CD14-positive monocyte (primary cell): Measurements from ENCODE around the gene ATP8B2. TPM values are rescaled to one million over a fixed set of nuclear protein-coding genes. Genes with fewer than 3 reads are reported as not detected.

Source experiments
- DNase-seq, 3 donors: peaks; one replicate each; pipeline ENCODE4 v3.0.0-alpha.2; 2011 to 2022
- H2AFZ ChIP-seq: 2 replicates; pipeline ENCODE4 v1.6.0; 2012; ENCODE audit warnings: mild to moderate bottlenecking, low read depth, low read length, inconsistent platforms; ENCODE audit not compliant: insufficient read depth, poor library complexity, severe bottlenecking
- H3K27ac ChIP-seq, 2 donors: 1 replicate in 1 of 2; 2 replicates in 1 of 2; pipeline ENCODE4 v1.5.1; 2012 to 2013; ENCODE audit warnings: low read length in 2 of 2, control low read depth in 1 of 2, inconsistent platforms in 1 of 2, low read depth in 1 of 2, mild to moderate bottlenecking in 1 of 2
- H3K27me3 ChIP-seq, 2 donors: one replicate each; pipeline versions ENCODE4 v1.6.0 to v1.6.1; 2011 to 2013; ENCODE audit warnings: low read length in 2 of 2; ENCODE audit not compliant: control insufficient read depth in 2 of 2, insufficient read depth in 2 of 2
- H3K36me3 ChIP-seq, 2 donors: replicated peaks in 1 of 2; 1 replicate in 1 of 2; 2 replicates in 1 of 2; pipeline versions ENCODE4 v1.5.1 to v1.6.1; 2012 to 2013; ENCODE audit warnings: low read length in 2 of 2, control low read depth in 1 of 2, inconsistent platforms in 1 of 2, mild to moderate bottlenecking in 1 of 2; ENCODE audit not compliant: insufficient read depth in 2 of 2, control insufficient read depth in 1 of 2
- H3K4me1 ChIP-seq, 2 donors: 1 replicate in 1 of 2; 2 replicates in 1 of 2; pipeline versions ENCODE4 v1.5.1 to v1.6.1; 2012 to 2013; ENCODE audit warnings: low read length in 2 of 2, control low read depth in 1 of 2, inconsistent platforms in 1 of 2, mild to moderate bottlenecking in 1 of 2, moderate library complexity in 1 of 2; ENCODE audit not compliant: insufficient read depth in 2 of 2, control insufficient read depth in 1 of 2
- H3K4me2 ChIP-seq: replicated peaks from 2 replicates; pipeline ENCODE3; 2012; ENCODE audit warnings: low read length, moderate library complexity, mild to moderate bottlenecking; ENCODE audit not compliant: poor library complexity, severe bottlenecking; ENCODE audit errors: extremely low read depth
- H3K4me3 ChIP-seq, 3 experiments: fragments of 200-600 bp in 1 of 3; sonication (generic) in 1 of 3; replicated peaks in 1 of 3; 1 replicate in 2 of 3; 2 replicates in 1 of 3; pipeline ENCODE4 v1.5.1; 2011 to 2013; ENCODE audit warnings: low read length in 3 of 3, mild to moderate bottlenecking in 3 of 3, control low read depth in 2 of 3, low read depth in 2 of 3, inconsistent platforms in 1 of 3, moderate library complexity in 1 of 3
- H3K79me2 ChIP-seq: 2 replicates; pipeline ENCODE4 v1.6.0; 2012; ENCODE audit warnings: mild to moderate bottlenecking, control low read depth, inconsistent platforms, low read length, moderate library complexity; ENCODE audit not compliant: insufficient read depth
- H3K9ac ChIP-seq: 2 replicates; pipeline ENCODE4 v1.6.0; 2017; ENCODE audit warnings: low read length, mild to moderate bottlenecking; ENCODE audit not compliant: insufficient read depth, poor library complexity, severe bottlenecking
- H3K9me3 ChIP-seq, 2 donors: replicated peaks in 1 of 2; 1 replicate in 1 of 2; 2 replicates in 1 of 2; pipeline versions ENCODE4 v1.5.1 to v1.6.1; 2012 to 2013; ENCODE audit warnings: low read length in 2 of 2, control low read depth in 1 of 2; ENCODE audit not compliant: control insufficient read depth in 1 of 2, insufficient read depth in 1 of 2
- H4K20me1 ChIP-seq: 2 replicates; pipeline ENCODE4 v1.6.0; 2012; ENCODE audit warnings: mild to moderate bottlenecking, low read length, control low read depth, moderate library complexity; ENCODE audit not compliant: insufficient read depth
- H3K27ac Mint-ChIP-seq, 7 donors: one replicate each; pipeline ENCODE4 v1.8.0; 2020; ENCODE audit warnings: mild to moderate bottlenecking in 7 of 7, mixed read lengths in 7 of 7, moderate library complexity in 6 of 7, inconsistent platforms in 2 of 7
- H3K27me3 Mint-ChIP-seq, 3 donors: one replicate each; pipeline ENCODE4 v1.8.0; 2021 to 2022; ENCODE audit warnings: low read depth in 3 of 3, mild to moderate bottlenecking in 3 of 3, mixed read lengths in 3 of 3, moderate library complexity in 3 of 3, inconsistent platforms in 1 of 3
- H3K36me3 Mint-ChIP-seq, 2 donors: one replicate each; pipeline ENCODE4 v1.8.0; 2020; ENCODE audit warnings: mixed read lengths in 2 of 2, inconsistent platforms in 1 of 2, mild to moderate bottlenecking in 1 of 2
- H3K4me1 Mint-ChIP-seq: one replicate; pipeline ENCODE4 v1.8.0; 2020; ENCODE audit warnings: mild to moderate bottlenecking, mixed read lengths
- H3K4me3 Mint-ChIP-seq, 2 donors: one replicate each; pipeline ENCODE4 v1.8.0; 2020; ENCODE audit warnings: mild to moderate bottlenecking in 2 of 2, mixed read lengths in 2 of 2, moderate library complexity in 1 of 2
- H3K9me3 Mint-ChIP-seq, 7 donors: one replicate each; pipeline ENCODE4 v1.8.0; 2020 to 2022; ENCODE audit warnings: mixed read lengths in 7 of 7, mild to moderate bottlenecking in 6 of 7, moderate library complexity in 6 of 7, inconsistent platforms in 2 of 7
- WGBS: methylation state at CpG from one replicate; pipeline ENCODE4 v1.1.5; 2013; ENCODE audit warnings: missing lambda C conversion rate; ENCODE audit not compliant: insufficient coverage; 5-methylcytosine and 5-hydroxymethylcytosine counted together
- intact Hi-C, 2 donors: fragments of 100-400 bp; cut with micrococcal nuclease; formaldehyde crosslinking; loops; one replicate each; pipeline versions ENCODE4 v1.15.0 to v1.15.1; 2023
- polyA plus RNA-seq, 3 donors: library from polyadenylated mRNA; depleted of rRNA in 1 of 3; unstranded in 2 of 3; stranded (reverse) in 1 of 3; fragments of 300-500 nt in 2 of 3; fragments of >200 nt in 1 of 3; fragmentation: Illumina TruSeq in 2 of 3; gene quantifications; 1 replicate in 2 of 3; 2 replicates in 1 of 3; pipeline ENCODE4 v1.2.3, GENCODE V29; 2012 to 2021
- TF ChIP-seq, protein P1 (sequence below): fragments of 200-600 bp; IDR thresholded peaks from one replicate; pipeline ENCODE4 v1.8.0; 2022; ENCODE audit warnings: antibody characterized with exemption, mild to moderate bottlenecking

The ATP8B2 gene
- polyA plus RNA-seq, 3 donors, result 0.46 to 2.2 (median 0.98) TPM

DNA sequence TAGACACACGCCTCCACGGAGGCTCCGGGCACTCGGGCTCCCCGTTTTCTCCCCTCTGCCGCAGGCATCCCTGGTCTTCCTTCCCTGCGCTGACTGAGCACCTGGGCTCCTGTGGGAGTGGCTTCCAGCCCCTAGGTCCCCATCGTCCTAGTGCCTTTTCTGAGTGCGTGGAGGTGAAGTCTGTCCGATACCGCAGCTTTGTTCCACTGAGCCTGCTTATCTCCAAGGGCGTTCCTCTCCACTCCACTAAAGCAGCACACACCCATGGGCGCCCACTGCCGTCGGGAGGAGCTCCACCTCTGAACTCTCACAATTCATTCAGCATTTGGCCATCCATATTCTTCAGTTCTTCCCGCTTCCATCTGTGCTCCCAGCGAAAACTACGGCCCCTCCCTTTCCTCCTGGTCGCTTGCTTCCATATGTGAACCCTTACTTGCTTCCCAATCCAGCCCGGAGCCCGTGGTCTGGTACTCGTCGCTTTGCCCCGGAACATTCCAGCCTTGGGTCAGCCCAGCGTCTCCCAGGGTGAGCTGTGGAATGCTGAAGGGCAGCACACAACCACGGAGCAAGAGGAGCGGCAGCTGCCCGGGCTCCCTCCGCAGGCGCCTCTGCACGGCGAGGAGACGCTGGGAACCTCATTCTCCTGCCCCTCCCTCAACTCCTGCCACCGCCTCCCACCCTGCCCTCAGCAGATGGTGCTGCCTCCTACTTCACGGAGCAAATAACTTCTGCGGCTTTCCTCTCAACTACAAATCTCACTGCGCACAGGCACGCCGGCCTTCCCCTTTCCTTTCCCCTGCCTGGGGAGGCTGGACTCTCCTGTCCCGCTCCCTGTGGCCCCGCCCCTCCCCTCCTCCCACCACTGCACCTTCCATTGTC lies 27.5 kb downstream of the ATP8B2 start:
- H3K79me2 ChIP-seq, result no peaks in the 10 kb centered on the region
- H3K4me3 ChIP-seq, result peak overlapping the region; percentile 11 to 79 (median 50)
- peaks cover 0 to 4% of the 10 kb centered on the region in 2 donors for H3K27me3 ChIP-seq
- peak overlapping the region; percentile 49 for H3K9ac ChIP-seq
- Mint-ChIP-seq H3K4me1 (peaks cover 43% of the 10 kb centered on the region), H3K36me3 (peaks cover 0 to 6% of the 10 kb centered on the region in 2 donors), H3K27me3 (peaks cover 10 to 31% (median 19%) of the 10 kb centered on the region in 3 donors), H3K27ac (peak overlapping the region; percentile 51 to 91 (median 88)), H3K4me3 (peak overlapping the region; percentile 89 to 93), H3K9me3 (peaks cover 0 to 2% (median 0%) of the 10 kb centered on the region in 7 donors)
- DNase-seq, result peak in 2 of 3 donors; percentile 35 to 52
- H3K9me3 ChIP-seq, result no peaks in the 10 kb centered on the region
- peaks cover 42 to 49% of the 10 kb centered on the region in 2 donors for H3K4me1 ChIP-seq
- peak overlapping the region; percentile 81 for H2AFZ ChIP-seq
- intact Hi-C loops, result no loop called here
- TF ChIP-seq, protein P1, sequence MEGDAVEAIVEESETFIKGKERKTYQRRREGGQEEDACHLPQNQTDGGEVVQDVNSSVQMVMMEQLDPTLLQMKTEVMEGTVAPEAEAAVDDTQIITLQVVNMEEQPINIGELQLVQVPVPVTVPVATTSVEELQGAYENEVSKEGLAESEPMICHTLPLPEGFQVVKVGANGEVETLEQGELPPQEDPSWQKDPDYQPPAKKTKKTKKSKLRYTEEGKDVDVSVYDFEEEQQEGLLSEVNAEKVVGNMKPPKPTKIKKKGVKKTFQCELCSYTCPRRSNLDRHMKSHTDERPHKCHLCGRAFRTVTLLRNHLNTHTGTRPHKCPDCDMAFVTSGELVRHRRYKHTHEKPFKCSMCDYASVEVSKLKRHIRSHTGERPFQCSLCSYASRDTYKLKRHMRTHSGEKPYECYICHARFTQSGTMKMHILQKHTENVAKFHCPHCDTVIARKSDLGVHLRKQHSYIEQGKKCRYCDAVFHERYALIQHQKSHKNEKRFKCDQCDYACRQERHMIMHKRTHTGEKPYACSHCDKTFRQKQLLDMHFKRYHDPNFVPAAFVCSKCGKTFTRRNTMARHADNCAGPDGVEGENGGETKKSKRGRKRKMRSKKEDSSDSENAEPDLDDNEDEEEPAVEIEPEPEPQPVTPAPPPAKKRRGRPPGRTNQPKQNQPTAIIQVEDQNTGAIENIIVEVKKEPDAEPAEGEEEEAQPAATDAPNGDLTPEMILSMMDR, result no peak
- peak overlapping the region; percentile 94 for H3K4me2 ChIP-seq
- peak overlapping the region in 1 of 2 donors; percentile 34 for H3K27ac ChIP-seq
- no peaks in the 10 kb centered on the region for H4K20me1 ChIP-seq
- under 1% methylated on average over 38 of the region's 41 CpGs for WGBS
- no peaks in the 10 kb centered on the region for H3K36me3 ChIP-seq

DNA sequence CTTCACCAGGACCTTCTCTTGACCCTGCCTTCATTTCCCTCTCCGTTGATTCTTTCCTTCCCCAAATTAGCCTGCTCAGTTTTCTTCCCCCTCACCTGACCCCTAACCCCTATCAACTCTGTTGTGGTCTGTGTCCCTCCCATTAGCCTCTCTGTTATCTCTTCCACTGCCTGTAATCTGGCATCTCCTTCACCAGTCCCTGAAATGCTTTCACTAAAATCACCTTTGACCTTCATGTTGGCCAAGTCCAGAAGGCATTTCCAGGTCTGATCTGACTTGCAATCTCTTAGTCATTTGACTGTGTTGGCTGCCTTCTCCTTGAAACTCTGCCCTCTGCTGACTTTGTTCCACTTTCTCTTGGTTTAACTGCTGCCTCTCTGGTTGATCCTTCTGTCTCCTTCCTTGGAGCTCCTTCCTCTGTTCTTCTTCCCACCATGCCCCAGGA lies 28.2 kb downstream of the ATP8B2 start:
- Histone ChIP-seq H3K79me2 (no peaks in the 10 kb centered on the region), H3K4me3 (peak overlapping the region in 1 of 3 experiments; percentile 79), H3K9me3 (no peaks in the 10 kb centered on the region), H3K4me1 (peaks cover 42 to 44% of the 10 kb centered on the region in 2 donors), H3K36me3 (no peaks in the 10 kb centered on the region), H3K9ac (peak overlapping the region; percentile 49), H2AFZ (no peak overlapping the region), H3K27ac (peak overlapping the region in 1 of 2 donors; percentile 34), H4K20me1 (no peaks in the 10 kb centered on the region), H3K4me2 (peak overlapping the region; percentile 94), H3K27me3 (peaks cover 0 to 4% of the 10 kb centered on the region in 2 donors)
- peaks cover 0 to 6% of the 10 kb centered on the region in 2 donors for H3K36me3 Mint-ChIP-seq
- TF ChIP-seq, protein P1, result no peak
- 0% methylated on average over 1 of the region's 1 CpG for WGBS
- H3K4me3 Mint-ChIP-seq, result peak overlapping the region; percentile 89 to 93
- peaks cover 0 to 2% (median 0%) of the 10 kb centered on the region in 7 donors for H3K9me3 Mint-ChIP-seq
- peaks cover 10 to 31% (median 22%) of the 10 kb centered on the region in 3 donors for H3K27me3 Mint-ChIP-seq
- intact Hi-C loops, result no loop called here
- peaks cover 39% of the 10 kb centered on the region for H3K4me1 Mint-ChIP-seq
- H3K27ac Mint-ChIP-seq, result peak overlapping the region; percentile 51 to 91 (median 78)
- DNase-seq, result peak; percentile 55 to 73 (median 71)
